GM12878 (cell line): Measurements from ENCODE around the gene ARL14EP. TPM values are rescaled to one million over a fixed set of nuclear protein-coding genes. Genes with fewer than 3 reads are reported as not detected.

ENCODE experiments used
- ATAC-seq: fragments of 200-7000 bp; cut with Tn5 transposase; 3 replicates; pipeline ENCODE4 v1.9.1; 2020; ENCODE audit warnings: mild to moderate bottlenecking, moderate library complexity
- BruUV-seq: library from RNA; stranded (reverse); fragments of 400-500 nt; replicated peaks from 2 replicates; lab custom pipeline; 2021; lab: Mats Ljungman, UMichigan
- CTCF ChIA-PET: fragments of 300-600 bp; sonication (Branson Sonifier 250); formaldehyde crosslinking; extraction: SDS; loops from one replicate; lab custom pipeline; 2021; ENCODE audit warnings: inconsistent platforms; lab: Yijun Ruan, JAX
- POLR2A ChIA-PET: fragments of 350-600 bp; formaldehyde crosslinking; extraction: SDS; loops from one replicate; lab custom pipeline; 2021; ENCODE audit warnings: inconsistent platforms; lab: Charles Lee
- RAD21 ChIA-PET: fragments of 300-600 bp; sonication (Branson Sonifier 250); formaldehyde crosslinking; loops from one replicate; lab custom pipeline; 2023; ENCODE audit warnings: antibody characterized with exemption; ENCODE audit not compliant: unreplicated experiment; lab: Charles Lee
- SMC1A ChIA-PET: fragments of 300-600 bp; sonication (Branson Sonifier 250); formaldehyde crosslinking; loops from one replicate; lab custom pipeline; 2023; ENCODE audit not compliant: unreplicated experiment, uncharacterized antibody; lab: Charles Lee
- DNase-seq: peaks from one replicate; pipeline ENCODE4 v3.0.0-alpha.2; 2011; ENCODE audit warnings: low read depth, low spot score
- FAIRE-seq: peaks from 3 replicates; lab custom pipeline; 2011; peaks lifted over from hg19 to GRCh38; lab: Jason Lieb, UNC
- H2AFZ ChIP-seq: 2 replicates; pipeline ENCODE4 v1.6.0; 2011; ENCODE audit warnings: low read depth, low read length, control low read depth; ENCODE audit not compliant: control insufficient read depth
- H3K27ac ChIP-seq: 2 replicates; pipeline ENCODE4 v1.5.1; 2011; ENCODE audit warnings: control low read depth; ENCODE audit not compliant: control insufficient read depth, insufficient read depth
- H3K27me3 ChIP-seq, 2 experiments: replicated peaks in 1 of 2; 2 replicates each; pipeline versions ENCODE4 v1.6.0 to v1.6.1; 2011; ENCODE audit warnings: low read length in 1 of 2; ENCODE audit not compliant: control insufficient read depth in 2 of 2, insufficient read depth in 2 of 2
- H3K36me3 ChIP-seq, 2 experiments: 2 replicates each; pipeline ENCODE4 v1.5.1; 2011; ENCODE audit warnings: low read length in 1 of 2; ENCODE audit not compliant: control insufficient read depth in 2 of 2, insufficient read depth in 2 of 2
- H3K4me1 ChIP-seq: 2 replicates; pipeline ENCODE4 v1.6.1; 2011; ENCODE audit warnings: mild to moderate bottlenecking, low read length, moderate library complexity, mixed read lengths; ENCODE audit not compliant: control insufficient read depth, insufficient read depth
- H3K4me2 ChIP-seq: 2 replicates; pipeline ENCODE4 v1.6.0; 2011; ENCODE audit warnings: control low read depth; ENCODE audit not compliant: control insufficient read depth, insufficient read depth
- H3K4me3 ChIP-seq: fragments of 200-600 bp; sonication (generic); 2 replicates; pipeline ENCODE4 v1.5.1; 2016
- H3K79me2 ChIP-seq: 2 replicates; pipeline ENCODE4 v1.6.0; 2011; ENCODE audit warnings: low read length; ENCODE audit not compliant: control insufficient read depth, insufficient read depth
- H3K9ac ChIP-seq: 2 replicates; pipeline ENCODE4 v1.8.0; 2011; ENCODE audit warnings: low read length, control low read depth, mixed read lengths; ENCODE audit not compliant: control insufficient read depth, insufficient read depth
- H3K9me3 ChIP-seq: replicated peaks from 3 replicates; pipeline ENCODE4 v1.5.1; 2011; ENCODE audit warnings: mild to moderate bottlenecking, low read length; ENCODE audit not compliant: control insufficient read depth, insufficient read depth
- H4K20me1 ChIP-seq: 2 replicates; pipeline ENCODE4 v1.6.0; 2011; ENCODE audit not compliant: control insufficient read depth, insufficient read depth
- RUNX3 ChIP-seq: IDR thresholded peaks from 2 replicates; pipeline ENCODE4 v1.6.1; 2012; ENCODE audit warnings: low read length, inconsistent platforms
- SREBF2 ChIP-seq: IDR thresholded peaks from 2 replicates; pipeline ENCODE4 v1.6.1; 2012; ENCODE audit warnings: mild to moderate bottlenecking, low read length
- TBL1XR1 ChIP-seq: IDR thresholded peaks from 2 replicates; pipeline ENCODE4 v1.6.1; 2012; ENCODE audit warnings: low read depth, low read length, improper control_type of control experiment
- WGBS: methylation state at CpG from one replicate; pipeline ENCODE4 v1.1.6; 2016; ENCODE audit warnings: low lambda C conversion rate; ENCODE audit not compliant: insufficient replicate concordance, insufficient coverage; ENCODE audit errors: missing lambda C conversion rate; 5-methylcytosine and 5-hydroxymethylcytosine counted together
- in situ Hi-C: fragments of 300-500 bp; cut with MboI; formaldehyde crosslinking; loops from 9 replicates; pipeline ENCODE4 v1.14.3; 2018; ENCODE audit warnings: mixed read lengths
- intact Hi-C: fragments of 100-400 bp; cut with micrococcal nuclease; formaldehyde crosslinking; loops from one replicate; pipeline ENCODE4 v1.14.2; 2022; ENCODE audit not compliant: unreplicated experiment
- polyA plus RNA-seq, 11 experiments: library from polyadenylated mRNA; depleted of rRNA in 4 of 11; unstranded in 6 of 11; stranded (reverse) in 5 of 11; fragments of >200 nt; fragmentation: Nextera tagmentation in 4 of 11; fragmentation: Illumina TruSeq in 1 of 11; extraction: Ambion mirVana in 4 of 11; extraction: Trizol in 1 of 11; gene quantifications; 1 replicate in 1 of 11; 2 replicates in 10 of 11; pipeline versions ENCODE4 v1.2.1 to v1.2.3, GENCODE V29; 2011 to 2016; ENCODE audit warnings: inconsistent platforms in 2 of 11, missing spikeins in 2 of 11, low read depth in 1 of 11
- total RNA-seq, 4 experiments: library from RNA; depleted of rRNA in 3 of 4; stranded (reverse); fragments of >200 nt in 3 of 4; fragmentation: Illumina TruSeq in 1 of 4; extraction: Trizol in 1 of 4; gene quantifications; 2 replicates each; pipeline versions ENCODE4 v1.2.1 to v1.2.3, GENCODE V29; 2013 to 2021
- TF ChIP-seq, protein P1 (sequence below): fragments of 450-650 bp; IDR thresholded peaks from 2 replicates; pipeline ENCODE4 v1.6.1; 2017; ENCODE audit warnings: antibody characterized with exemption, mild to moderate bottlenecking, moderate library complexity

Gene ARL14EP
- total and polyA plus RNA-seq, 10 of the 15 experiments (the other 5 are each of a cell fraction or from before 2014, with no cell fraction given) = 18.1 to 59.8 (median 42.8) TPM

DNA sequence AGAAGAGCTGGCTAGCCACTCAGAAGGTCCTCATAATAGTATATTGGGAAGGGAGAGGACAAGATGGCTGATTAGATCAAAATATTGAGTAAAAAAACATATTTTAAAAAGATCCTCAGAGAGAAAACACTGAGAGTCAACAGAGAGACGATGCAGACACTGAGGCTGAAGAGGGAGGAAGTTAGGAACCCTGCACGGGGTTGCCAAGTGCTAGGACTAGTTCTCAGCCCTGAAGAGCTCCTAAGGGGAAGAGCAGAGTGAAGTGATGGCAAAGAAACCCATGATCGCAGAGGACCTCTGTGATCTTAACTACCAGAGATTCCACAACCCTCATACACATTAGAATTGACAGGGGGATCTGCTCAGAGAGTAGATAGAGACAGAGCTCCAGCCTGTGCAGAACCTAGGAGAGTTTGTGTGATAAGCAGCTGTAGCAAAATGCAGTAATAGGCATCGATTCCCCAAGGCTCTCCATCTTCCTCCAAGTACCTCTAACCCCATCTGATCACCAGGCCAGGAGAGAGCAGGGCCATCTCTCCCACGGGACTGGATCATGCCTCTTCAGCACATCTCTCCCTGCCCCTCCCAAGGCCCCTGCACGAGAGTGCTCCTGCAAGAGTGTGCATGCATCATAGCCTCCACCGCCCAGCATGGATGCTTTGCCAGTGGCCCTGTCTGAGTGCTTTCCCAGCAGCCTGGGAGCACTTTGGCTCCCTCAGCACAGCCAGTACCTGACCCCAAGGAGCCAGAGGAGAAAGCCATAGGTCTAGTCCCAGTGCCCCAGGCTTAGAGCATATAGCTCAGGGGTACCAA lies 41.2 kb upstream of the ARL14EP start:
- Histone ChIP-seq H3K27ac (no peak overlapping the region), H3K9me3 (no peaks in the 10 kb centered on the region), H3K9ac (no peak overlapping the region)
- POLR2A ChIA-PET = no interaction called here
- TF ChIP-seq RUNX3 (no peak), TBL1XR1 (no peak), SREBF2 (no peak)
- TF ChIP-seq, protein P1, sequence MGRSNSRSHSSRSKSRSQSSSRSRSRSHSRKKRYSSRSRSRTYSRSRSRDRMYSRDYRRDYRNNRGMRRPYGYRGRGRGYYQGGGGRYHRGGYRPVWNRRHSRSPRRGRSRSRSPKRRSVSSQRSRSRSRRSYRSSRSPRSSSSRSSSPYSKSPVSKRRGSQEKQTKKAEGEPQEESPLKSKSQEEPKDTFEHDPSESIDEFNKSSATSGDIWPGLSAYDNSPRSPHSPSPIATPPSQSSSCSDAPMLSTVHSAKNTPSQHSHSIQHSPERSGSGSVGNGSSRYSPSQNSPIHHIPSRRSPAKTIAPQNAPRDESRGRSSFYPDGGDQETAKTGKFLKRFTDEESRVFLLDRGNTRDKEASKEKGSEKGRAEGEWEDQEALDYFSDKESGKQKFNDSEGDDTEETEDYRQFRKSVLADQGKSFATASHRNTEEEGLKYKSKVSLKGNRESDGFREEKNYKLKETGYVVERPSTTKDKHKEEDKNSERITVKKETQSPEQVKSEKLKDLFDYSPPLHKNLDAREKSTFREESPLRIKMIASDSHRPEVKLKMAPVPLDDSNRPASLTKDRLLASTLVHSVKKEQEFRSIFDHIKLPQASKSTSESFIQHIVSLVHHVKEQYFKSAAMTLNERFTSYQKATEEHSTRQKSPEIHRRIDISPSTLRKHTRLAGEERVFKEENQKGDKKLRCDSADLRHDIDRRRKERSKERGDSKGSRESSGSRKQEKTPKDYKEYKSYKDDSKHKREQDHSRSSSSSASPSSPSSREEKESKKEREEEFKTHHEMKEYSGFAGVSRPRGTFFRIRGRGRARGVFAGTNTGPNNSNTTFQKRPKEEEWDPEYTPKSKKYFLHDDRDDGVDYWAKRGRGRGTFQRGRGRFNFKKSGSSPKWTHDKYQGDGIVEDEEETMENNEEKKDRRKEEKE = no peak
- TF ChIP-seq, all 136 proteins: peak for 0
- Histone ChIP-seq H3K4me1 (peaks cover 7% of the 10 kb centered on the region), H3K79me2 (no peaks in the 10 kb centered on the region), H3K36me3 (no peaks in the 10 kb centered on the region), H4K20me1 (no peaks in the 10 kb centered on the region), H3K4me2 (peak overlapping the region; percentile 23; the same call in 1 of the 2 replicates), H3K4me3 (no peak overlapping the region), H2AFZ (no peak overlapping the region; the same call in 1 of the 2 replicates), H3K27me3 (no peaks in the 10 kb centered on the region)
- in situ Hi-C loops (no loop called here), intact Hi-C loops (no loop called here)
- SMC1A ChIA-PET = interaction anchor here (0.5 to 1.0 kb wide), 2 partner anchors 33 to 51 kb away, joined by 3 read pairs; partner anchors contain the start of gene FSHB
- RAD21 ChIA-PET = no interaction called here
- ATAC-seq (peak; percentile 61), FAIRE-seq (no peak), DNase-seq (no peak)
- BruUV-seq = no TSS peak
- CTCF ChIA-PET = interaction anchor here (0.9 to 1.4 kb wide), 2 partner anchors 36 to 153 kb away, joined by 3 to 4 read pairs; no protein-coding TSS in a partner anchor
- WGBS = 14% methylated on average over 7 of the region's 7 CpGs
